Subcutaneous adipose tissue (tissue), 4 donors: ENCODE results near the gene IKBKE. TPM values are rescaled to one million over a fixed set of nuclear protein-coding genes. Genes with fewer than 3 reads are reported as not detected.

ENCODE experiments used
- total RNA-seq, 4 donors: library from RNA; depleted of rRNA; stranded (reverse); fragments of >200 nt; gene quantifications; one replicate each; pipeline ENCODE4 v1.1.0, GENCODE V29; 2016
- TF ChIP-seq, protein P1 (sequence below): fragments of 450-650 bp; IDR thresholded peaks from one replicate; pipeline ENCODE4 v1.5.1; 2016; ENCODE audit warnings: low read depth, mild to moderate bottlenecking, control low read depth, antibody characterized with exemption, moderate library complexity

IKBKE gene
- total RNA-seq, 4 donors from 2014 or later, result 4.0 to 4.9 (median 4.9) TPM

DNA sequence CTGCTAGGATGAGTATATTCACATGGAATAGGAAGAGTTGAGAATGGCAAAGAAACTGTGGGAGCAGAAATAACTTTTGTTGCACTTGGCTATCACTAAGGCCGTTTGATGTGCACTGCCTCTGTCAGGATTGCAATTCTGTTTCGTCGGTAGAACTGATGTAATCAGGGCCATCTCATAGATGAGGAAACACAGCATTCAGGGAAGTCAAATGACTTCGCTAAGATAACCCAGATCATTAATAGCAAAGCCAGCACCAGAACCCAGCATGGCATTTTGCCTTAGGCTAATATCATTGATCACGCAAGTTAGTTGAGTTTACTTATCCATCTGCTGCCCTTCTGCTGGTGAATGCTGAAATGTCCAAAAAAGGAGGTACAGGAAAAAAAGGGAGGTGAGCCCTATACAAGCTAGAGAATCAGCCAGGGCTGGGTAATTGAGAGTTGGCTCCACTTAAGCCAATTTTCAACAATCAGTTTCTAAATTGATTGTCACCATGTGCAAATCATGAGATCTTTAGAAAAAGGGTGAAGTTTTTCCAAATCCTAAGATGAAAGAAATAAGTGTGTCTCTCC is 44.6 kb downstream of the IKBKE start:
- TF ChIP-seq, protein P1, sequence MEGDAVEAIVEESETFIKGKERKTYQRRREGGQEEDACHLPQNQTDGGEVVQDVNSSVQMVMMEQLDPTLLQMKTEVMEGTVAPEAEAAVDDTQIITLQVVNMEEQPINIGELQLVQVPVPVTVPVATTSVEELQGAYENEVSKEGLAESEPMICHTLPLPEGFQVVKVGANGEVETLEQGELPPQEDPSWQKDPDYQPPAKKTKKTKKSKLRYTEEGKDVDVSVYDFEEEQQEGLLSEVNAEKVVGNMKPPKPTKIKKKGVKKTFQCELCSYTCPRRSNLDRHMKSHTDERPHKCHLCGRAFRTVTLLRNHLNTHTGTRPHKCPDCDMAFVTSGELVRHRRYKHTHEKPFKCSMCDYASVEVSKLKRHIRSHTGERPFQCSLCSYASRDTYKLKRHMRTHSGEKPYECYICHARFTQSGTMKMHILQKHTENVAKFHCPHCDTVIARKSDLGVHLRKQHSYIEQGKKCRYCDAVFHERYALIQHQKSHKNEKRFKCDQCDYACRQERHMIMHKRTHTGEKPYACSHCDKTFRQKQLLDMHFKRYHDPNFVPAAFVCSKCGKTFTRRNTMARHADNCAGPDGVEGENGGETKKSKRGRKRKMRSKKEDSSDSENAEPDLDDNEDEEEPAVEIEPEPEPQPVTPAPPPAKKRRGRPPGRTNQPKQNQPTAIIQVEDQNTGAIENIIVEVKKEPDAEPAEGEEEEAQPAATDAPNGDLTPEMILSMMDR, result no peak

DNA sequence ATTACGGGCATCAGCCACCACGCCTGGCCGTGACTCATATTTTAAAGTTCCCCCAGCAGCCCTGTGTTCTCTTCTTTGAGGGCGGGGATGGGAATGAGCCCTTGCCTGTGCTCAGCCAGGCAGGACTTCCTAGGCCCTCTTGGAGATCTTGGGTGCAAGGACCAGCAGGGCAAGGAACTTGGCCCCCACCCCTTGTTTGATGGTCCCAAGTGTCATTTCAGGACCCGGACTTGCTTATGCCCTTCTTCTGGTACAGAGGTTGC is 46.4 kb downstream of the IKBKE start:
- TF ChIP-seq, protein P1, result no peak

DNA sequence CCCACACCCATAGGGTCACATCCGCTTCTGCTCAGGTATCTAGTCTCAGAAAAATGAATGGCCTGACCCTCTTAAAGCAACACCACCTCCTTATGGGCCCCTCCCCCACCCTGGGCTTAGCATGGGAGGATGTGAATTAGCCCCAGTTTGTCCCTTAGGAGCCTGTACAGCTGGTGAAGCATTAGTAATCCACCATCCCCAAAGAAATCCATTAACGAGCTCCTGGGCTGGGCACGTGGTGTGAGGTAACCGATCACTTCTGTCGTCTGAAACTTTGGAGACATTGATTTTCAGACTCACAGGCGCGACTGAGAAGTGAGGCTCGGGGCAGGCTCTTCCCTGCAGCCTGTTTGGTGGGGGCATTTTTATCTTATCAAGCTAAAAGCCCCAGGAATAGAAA is 47.5 kb downstream of the IKBKE start:
- TF ChIP-seq, protein P1, result no peak

DNA sequence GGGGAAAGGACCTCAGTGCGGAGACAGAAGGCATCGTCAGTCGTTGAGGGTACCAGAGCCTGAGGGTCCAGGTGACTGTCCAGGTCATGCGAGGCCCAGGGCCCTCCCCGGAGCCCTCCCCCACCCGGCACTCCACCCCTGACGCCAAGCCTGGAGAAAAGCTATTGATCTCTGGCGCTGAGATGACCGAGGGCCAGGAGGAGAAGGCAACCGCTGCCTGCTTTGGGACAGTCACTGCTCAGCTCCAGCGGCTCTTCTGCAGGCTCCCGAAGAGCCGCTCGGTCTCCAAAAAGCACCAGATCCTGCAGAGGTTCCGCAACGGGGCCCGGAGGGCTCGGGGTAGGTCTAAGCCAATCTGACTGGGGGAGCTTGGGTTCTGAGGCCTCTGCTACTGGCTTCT is 47.9 kb downstream of the IKBKE start:
- TF ChIP-seq, protein P1, result no peak

DNA sequence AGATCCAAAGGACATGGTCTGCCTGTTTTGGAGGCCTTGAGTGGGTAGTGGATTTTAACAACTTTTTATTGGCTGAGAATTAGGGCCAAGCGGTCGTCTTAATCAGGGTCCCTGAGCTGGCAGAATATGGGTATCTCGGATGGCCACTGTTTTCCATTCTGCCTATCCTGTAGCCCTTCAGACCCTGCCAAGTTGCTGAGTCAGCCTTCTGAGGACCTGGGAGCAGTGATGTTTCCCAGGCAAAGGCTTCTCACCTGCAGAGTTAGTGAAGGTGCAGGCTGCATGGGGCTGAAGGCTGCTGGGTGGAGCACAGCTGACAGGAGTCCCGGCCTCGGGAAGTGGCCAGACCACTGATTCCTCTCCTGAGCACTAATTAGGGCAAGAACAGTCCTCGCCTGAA is 48.5 kb downstream of the IKBKE start:
- TF ChIP-seq, protein P1, result no peak

DNA sequence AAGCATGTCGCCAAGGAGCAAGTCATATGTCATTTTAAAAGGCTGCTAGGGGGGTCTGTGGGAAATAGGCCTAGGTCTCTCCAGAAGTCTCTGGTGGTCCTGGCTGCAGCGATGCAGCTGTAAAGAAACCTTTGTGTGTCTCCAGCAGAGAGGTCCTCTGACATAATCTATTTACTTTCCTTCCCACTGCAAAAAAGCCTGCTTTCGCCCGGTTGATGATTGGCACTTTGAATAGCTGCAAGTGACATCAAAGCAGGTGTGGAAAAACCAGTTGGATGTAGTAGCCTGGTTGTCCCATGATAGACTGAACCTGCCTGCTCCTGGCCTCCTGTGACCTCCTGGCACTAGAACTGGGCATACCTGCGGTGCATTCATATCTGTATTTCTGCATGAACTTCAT is 50.9 kb downstream of the IKBKE start:
- TF ChIP-seq, protein P1, result no peak

DNA sequence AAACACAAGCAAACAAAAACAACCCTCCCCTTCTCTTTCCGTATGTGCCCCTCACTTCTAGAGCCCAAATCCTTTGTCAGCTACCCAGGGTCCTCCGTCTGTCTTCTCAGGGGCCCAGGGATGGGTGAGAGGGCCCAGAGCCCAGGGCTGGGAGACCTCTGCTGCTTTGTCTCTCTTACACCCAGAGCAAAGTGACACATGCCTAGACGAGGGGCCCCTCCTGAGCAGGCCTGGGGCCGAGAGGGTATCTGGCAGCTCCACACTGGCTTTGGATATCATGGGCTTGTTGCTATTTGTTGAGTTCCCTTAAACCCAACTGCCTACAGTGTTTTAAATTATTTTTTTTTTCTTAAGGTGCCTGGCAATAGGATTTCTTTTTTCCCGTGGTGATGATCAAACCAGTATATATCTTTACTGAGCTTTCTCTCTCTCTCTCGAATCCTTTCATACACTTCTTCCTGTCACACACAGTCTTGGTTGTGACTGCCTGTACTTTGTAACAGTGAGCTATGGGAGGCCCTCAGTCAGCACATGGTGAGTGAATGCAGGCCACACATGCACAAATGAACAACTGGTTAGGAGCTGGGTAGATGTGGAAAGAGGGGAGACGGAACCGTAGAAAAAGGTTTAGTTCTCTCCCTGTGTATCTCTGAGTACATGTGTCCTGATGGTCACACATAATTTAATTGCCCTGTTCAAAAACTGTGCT is 51.6 kb downstream of the IKBKE start:
- TF ChIP-seq, protein P1, result no peak
